ENCODE measurements around the gene MED16.
A peak's percentile ranks its signal among the peaks of the same experiment; 100 is the strongest.
"Not testable (repeated sequence)": the region's sequence is repeated elsewhere in the genome, so short reads cannot be mapped to it uniquely, and the experiment has no call there.

The MED16 gene

GRCh38 chr19:869245-870177 is 23.5 kb downstream of the MED16 start:
- DNase-seq, result no peak

- DNase-seq, result no peak
These were observed 24.3 kb downstream of the MED16 start for GRCh38 chr19:868458-869244.

- no peak for DNase-seq
These were observed 25.0 kb downstream of the MED16 start for GRCh38 chr19:867855-868457.

- DNase-seq, result no peak
These were observed 25.6 kb downstream of the MED16 start for GRCh38 chr19:867301-867793.

- DNase-seq, result no peak
These were observed 26.2 kb downstream of the MED16 start for GRCh38 chr19:866769-867300.

GRCh38 chr19:863315-863620 is 29.7 kb downstream of the MED16 start:
- no peak for DNase-seq

GRCh38 chr19:862581-863314 is 30.2 kb downstream of the MED16 start:
- DNase-seq, result peak; percentile 82 to 83

- peak; percentile 68 to 73 for DNase-seq
These were observed 31.0 kb downstream of the MED16 start for GRCh38 chr19:861756-862580.

GRCh38 chr19:861141-861755 is 31.7 kb downstream of the MED16 start:
- no peak for DNase-seq

GRCh38 chr19:858868-859843 is 33.8 kb downstream of the MED16 start, which contains the start of gene CFD:
Gene CFD, plus strand, starts transcription at chr19:859664. Its CDS starts 26 bp downstream, at chr19:859690.
- DNase-seq, result no peak

- DNase-seq, result no peak
These were observed 34.7 kb downstream of the MED16 start for GRCh38 chr19:858284-858683.

- DNase-seq, result no peak
These were observed 37.3 kb downstream of the MED16 start for GRCh38 chr19:855566-856120.

GRCh38 chr19:855142-855541 is 37.8 kb downstream of the MED16 start:
- DNase-seq, result no peak

GRCh38 chr19:854549-854948 is 38.4 kb downstream of the MED16 start:
- no peak for DNase-seq

- not testable (repeated sequence) for DNase-seq
These were observed 39.3 kb downstream of the MED16 start for GRCh38 chr19:853614-854220.

- no peak for DNase-seq
These were observed 39.9 kb downstream of the MED16 start for GRCh38 chr19:853014-853585.

- no peak for DNase-seq
These were observed 40.6 kb downstream of the MED16 start, which contains the start of gene ELANE for GRCh38 chr19:852136-853013. Gene ELANE, plus strand, starts transcription at chr19:852303. Its CDS starts 26 bp downstream, at chr19:852329.
